HS-5 (cell line): ENCODE measurements around the gene YBX1.
"Not testable (repeated sequence)": the region's sequence is repeated elsewhere in the genome, so short reads cannot be mapped to it uniquely, and the experiment has no call there.

ENCODE experiments used
- DNase-seq: peaks from one replicate; pipeline ENCODE4 v3.0.0-alpha.2; 2012; ENCODE audit warnings: low read depth

YBX1 gene

DNA sequence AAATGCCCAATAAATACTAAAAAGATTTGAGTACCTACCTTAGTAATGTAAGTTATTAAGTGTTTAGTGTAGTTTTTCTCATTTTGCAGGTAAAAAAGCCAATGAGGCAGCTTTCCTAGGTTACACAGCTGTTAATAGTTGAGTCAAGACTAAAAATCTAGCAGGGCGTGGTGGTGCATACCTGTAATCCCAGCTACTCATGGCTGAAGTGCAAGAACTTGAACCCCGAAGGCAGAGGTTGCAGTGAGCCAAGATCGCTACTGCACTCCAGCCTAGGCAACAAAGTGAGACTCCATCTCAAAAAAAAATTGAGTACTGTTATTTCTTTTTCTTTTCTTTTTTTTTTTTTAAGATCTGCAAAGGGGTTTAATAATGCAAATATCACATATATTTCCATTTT is 7.7 kb downstream of the YBX1 start:
- DNase-seq, result no peak

- DNase-seq, result no peak
These were observed 8.4 kb downstream of the YBX1 start for GRCh38 chr1:42690477-42691156.

- no peak for DNase-seq
These were observed 8.9 kb downstream of the YBX1 start for GRCh38 chr1:42691157-42691498.

DNA sequence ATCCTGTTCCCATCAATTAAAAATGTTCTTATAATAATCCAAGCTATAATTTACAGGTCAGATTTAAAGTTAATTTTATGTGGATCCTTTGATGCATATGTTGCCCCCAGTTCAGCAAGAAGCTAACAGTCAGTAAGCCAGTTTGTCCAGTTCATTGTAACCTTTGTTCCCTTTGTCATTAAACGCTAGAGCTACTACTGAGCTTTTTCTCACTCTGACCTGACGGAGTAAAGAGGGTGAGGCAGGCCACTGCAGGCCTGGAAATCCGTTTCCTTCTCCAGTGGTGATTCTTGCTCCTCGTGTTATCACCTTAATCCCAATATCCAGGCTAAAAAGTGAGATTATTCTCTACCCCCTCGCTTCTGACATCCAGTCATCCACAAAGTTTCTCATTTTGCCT is 10.2 kb downstream of the YBX1 start:
- no peak for DNase-seq

DNA sequence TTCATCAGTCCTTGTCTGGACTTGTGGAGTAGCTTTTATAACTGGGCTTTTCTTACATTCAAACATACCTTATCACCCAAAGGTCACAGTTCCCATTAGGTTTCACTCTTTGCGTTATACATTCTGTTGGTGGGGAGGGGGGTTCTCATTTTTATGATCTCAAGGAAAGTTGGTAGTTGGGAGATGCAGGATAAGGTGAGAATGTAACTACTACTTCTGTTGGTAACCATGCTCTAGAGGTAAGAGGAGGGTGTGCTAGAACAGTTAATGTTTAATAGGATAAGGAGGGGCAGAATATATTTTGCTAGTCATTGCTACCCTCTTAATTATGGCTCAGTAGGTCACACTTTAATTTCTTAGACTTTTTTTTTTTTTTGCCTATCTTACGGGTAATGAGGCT is 10.7 kb downstream of the YBX1 start:
- DNase-seq, result no peak

DNA sequence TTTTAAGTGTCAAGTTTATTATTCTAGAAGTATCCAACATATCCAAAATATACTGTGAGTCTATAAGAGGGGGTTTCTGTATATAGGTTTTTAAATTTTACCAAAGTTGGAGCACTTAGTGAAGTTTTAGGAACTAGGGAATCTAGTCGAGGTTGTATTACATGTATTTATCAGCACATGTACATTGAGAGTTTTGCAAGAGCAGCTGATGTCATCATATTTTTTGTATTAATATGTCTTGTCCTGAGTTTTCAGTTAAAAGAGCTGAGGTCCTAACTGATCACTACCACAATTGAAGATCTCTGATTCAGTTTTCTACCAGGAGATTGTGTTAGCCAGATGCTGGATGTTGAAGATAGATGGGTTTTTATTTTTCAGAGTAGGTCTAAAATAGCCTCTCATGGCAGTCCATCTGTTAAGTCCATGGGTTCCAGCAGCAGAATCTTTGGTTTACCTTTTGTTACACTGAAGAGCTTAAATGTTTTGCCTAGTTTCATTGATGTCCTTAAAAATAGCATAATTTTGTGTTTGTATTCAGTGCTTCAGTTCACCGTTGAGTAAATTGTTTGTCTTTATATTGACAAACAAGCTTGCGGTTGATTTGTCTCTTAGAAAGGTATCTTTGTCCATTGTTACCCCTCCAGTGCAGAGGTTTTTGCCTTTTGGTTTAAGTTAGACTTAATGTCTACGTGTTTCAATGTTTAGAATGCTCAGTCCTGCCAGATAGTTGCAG is 16.0 kb downstream of the YBX1 start:
- no peak for DNase-seq

- DNase-seq, result no peak
These were observed 17.8 kb downstream of the YBX1 start for GRCh38 chr1:42700006-42700405.

DNA sequence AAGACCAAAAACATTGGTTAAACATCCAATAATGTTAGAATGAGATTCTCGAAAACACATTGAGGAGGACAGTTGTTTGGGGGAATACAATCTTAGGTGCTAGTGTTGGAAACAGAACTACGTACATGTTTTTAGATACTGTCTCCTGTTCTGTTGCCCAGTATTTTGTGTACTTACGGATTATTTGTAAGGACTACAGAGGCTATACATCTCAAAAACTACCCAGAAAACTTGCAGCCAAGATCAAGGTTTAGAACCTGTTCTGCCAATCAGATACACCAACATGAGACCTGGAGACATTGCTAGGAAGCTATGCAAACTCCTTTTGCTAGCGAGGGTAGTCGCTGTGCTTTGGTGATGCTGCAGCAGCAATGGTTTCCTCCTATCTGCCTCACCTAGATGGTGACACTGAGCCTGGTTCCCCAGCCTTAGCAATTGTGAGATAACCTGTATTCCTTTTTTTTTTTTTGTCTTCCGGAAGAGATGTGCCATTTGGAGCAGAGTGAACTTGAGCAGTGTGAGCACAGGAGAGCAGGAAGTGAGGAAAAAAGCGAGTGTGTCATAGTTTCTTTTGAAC is 21.8 kb downstream of the YBX1 start:
- no peak for DNase-seq

DNA sequence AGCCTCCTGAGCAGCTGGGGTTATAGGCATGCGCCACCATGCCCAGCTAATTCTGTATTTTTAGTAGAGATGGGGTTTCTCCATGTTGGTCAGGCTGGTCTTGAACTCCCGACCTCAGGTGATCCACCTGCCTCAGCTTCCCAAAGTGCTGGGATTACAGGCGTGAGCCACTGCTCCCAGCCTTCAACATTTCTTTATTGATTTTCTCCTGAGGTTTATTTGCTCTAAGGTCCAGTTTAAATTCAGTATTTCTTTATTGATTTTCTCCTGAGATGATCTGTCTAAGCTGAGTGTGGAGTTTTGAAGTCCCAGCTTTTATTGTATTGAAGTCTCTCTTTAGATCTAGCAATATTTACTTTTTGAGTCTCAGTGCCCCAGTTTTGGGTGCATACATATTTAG is 30.6 kb downstream of the YBX1 start:
- DNase-seq, result not testable (repeated sequence)

DNA sequence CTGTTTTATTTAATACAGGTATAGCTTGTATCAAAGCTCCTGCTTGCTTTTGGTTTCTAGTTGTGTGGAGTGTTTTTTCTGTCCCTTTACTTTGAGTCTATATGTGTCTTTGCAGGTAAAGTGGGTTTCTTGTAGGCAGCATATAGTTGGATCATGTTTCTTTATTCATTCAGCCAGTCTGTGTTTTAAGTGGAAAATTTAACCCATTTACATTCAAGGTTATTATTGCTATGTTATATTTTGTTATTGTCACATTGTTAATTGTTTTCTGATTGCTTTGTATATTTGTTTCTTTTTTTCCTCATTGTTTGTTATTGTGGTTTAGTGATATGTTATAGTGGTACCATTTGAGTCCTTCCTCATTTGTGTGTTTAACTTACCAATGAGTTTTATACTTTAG is 31.1 kb downstream of the YBX1 start:
- DNase-seq, result no peak

- not testable (repeated sequence) for DNase-seq
These were observed 32.2 kb downstream of the YBX1 start for GRCh38 chr1:42714441-42714840.

DNA sequence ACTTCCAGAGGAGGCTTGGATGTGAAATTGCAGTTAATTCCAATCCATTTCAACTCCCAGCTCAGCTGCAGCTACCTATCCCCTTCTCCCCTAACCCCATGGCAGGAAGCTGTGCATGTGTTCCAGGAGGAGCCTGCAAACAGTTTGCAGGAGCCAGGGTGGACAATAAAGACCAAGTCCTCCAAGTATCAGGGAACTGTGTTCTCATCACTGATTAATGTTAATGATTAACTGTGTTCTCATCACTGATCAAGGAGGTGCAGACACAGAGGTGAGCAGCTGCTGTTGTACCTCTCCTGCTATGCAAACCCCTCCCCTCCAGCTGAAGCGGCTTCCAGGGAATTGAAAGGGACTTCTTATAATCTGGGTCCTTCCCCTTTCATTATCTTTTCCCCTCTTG is 38.6 kb downstream of the YBX1 start:
- no peak for DNase-seq

DNA sequence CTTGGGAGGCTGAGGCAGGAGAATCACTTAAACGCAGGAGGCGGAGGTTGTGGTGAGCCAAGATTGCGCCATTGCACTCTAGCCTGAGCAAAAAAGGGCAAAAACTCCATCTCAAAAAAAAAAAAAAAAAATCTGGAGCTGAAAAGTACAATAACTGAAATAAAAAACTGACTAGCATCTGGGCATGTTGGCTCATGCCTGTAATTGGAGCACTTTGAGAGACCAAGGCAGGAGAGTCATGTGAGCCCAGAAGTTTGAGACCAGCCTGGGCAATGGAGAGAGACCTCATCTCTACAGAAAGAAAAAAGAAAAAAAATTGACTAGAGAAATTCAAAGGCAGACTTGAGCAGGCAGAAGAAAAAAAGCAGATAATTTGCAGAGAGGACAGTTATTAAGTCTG is 39.7 kb downstream of the YBX1 start:
- no peak for DNase-seq

DNA sequence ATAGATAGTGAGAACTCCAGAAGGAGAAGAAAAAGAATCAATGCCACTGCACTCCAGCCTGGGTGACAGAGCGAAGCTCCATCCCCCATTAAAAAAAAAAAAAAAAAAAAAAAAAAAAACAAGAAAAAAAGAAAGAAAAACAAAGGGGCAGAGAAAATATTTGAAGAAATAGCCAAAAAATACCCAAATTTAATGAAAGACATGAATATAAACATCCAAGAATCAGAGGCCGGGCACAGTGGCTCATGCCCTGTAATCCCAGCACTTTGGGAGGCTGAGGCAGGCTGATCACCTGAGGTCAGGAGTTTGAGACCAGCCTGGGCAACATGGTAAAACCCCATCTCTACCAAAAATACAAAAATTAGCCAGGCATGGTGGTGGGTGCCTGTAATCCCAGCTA is 40.2 kb downstream of the YBX1 start:
- DNase-seq, result not testable (repeated sequence)

- DNase-seq, result no peak
These were observed 41.3 kb downstream of the YBX1 start for GRCh38 chr1:42723511-42723910.

- DNase-seq, result not testable (repeated sequence)
These were observed 43.6 kb downstream of the YBX1 start for GRCh38 chr1:42725820-42726219.

- no peak for DNase-seq
These were observed 47.8 kb downstream of the YBX1 start for GRCh38 chr1:42730002-42730401.

- DNase-seq, result no peak
These were observed 48.8 kb downstream of the YBX1 start for GRCh38 chr1:42730988-42731387.

- DNase-seq, result no peak
These were observed 49.4 kb downstream of the YBX1 start for GRCh38 chr1:42731585-42731984.

- DNase-seq, result no peak
These were observed 50.0 kb downstream of the YBX1 start for GRCh38 chr1:42732126-42732680.

GRCh38 chr1:42733415-42734200 is 51.4 kb downstream of the YBX1 start:
- no peak for DNase-seq

GRCh38 chr1:42734201-42735035 is 52.2 kb downstream of the YBX1 start:
- DNase-seq, result no peak
